ENCODE data around the gene CLN6.

CLN6 gene

GRCh38 chr15:68166847-68167246, 62.7 kb downstream of the CLN6 start:
- Histone ChIP-seq H3K4me3 (ENCODE audit: insufficient read length, low read depth) (no peak overlapping the region), H3K36me3 (ENCODE audit: insufficient read depth, insufficient read length, low read length) (peaks cover 34% of the 10 kb centered on the region), H3K27me3 (ENCODE audit: insufficient read depth, insufficient read length) (no peaks in the 10 kb centered on the region), H3K9ac (ENCODE audit: insufficient read length, low read depth) (no peak overlapping the region), H3K4me1 (ENCODE audit: insufficient read depth, insufficient read length) (no peaks in the 10 kb centered on the region), H3K9me3 (ENCODE audit: insufficient read depth, low read length) (no peaks in the 10 kb centered on the region)
- DNase-seq (ENCODE audit: low read depth, low spot score) = no peak
- TF ChIP-seq ZNF274 (IDR thresholded peaks at IDR 0.05; ENCODE audit: low read depth, low read length) (no peak), SUZ12 (IDR thresholded peaks at IDR 0.05; ENCODE audit: extremely low read depth, insufficient read depth, insufficient read length) (no peak), YY1 (IDR thresholded peaks at IDR 0.05; ENCODE audit: insufficient read depth, insufficient read length) (no peak)

GRCh38 chr15:68163191-68163590, 66.3 kb downstream of the CLN6 start:
- no peak for TF ChIP-seq YY1 (IDR thresholded peaks at IDR 0.05; ENCODE audit: insufficient read depth, insufficient read length)
- TF ChIP-seq ZNF274 (IDR thresholded peaks at IDR 0.05; ENCODE audit: low read depth, low read length) = no peak
- no peak for TF ChIP-seq SUZ12 (IDR thresholded peaks at IDR 0.05; ENCODE audit: extremely low read depth, insufficient read depth, insufficient read length)
- no peaks in the 10 kb centered on the region for H3K9me3 ChIP-seq (ENCODE audit: insufficient read depth, low read length)
- H3K27me3 ChIP-seq (ENCODE audit: insufficient read depth, insufficient read length) = no peaks in the 10 kb centered on the region
- no peaks in the 10 kb centered on the region for H3K4me1 ChIP-seq (ENCODE audit: insufficient read depth, insufficient read length)
- no peak for DNase-seq (ENCODE audit: low read depth, low spot score)
- no peak overlapping the region for H3K4me3 ChIP-seq (ENCODE audit: insufficient read length, low read depth)
- H3K36me3 ChIP-seq (ENCODE audit: insufficient read depth, insufficient read length, low read length) = peaks cover 49% of the 10 kb centered on the region
- no peak overlapping the region for H3K9ac ChIP-seq (ENCODE audit: insufficient read length, low read depth)

GRCh38 chr15:68158046-68158628, 71.4 kb downstream of the CLN6 start:
- Histone ChIP-seq H3K9ac (ENCODE audit: insufficient read length, low read depth) (no peak overlapping the region), H3K27me3 (ENCODE audit: insufficient read depth, insufficient read length) (no peaks in the 10 kb centered on the region), H3K4me3 (ENCODE audit: insufficient read length, low read depth) (no peak overlapping the region), H3K4me1 (ENCODE audit: insufficient read depth, insufficient read length) (no peaks in the 10 kb centered on the region), H3K9me3 (ENCODE audit: insufficient read depth, low read length) (no peaks in the 10 kb centered on the region), H3K36me3 (ENCODE audit: insufficient read depth, insufficient read length, low read length) (peaks cover 51% of the 10 kb centered on the region)
- TF ChIP-seq ZNF274 (IDR thresholded peaks at IDR 0.05; ENCODE audit: low read depth, low read length) (no peak), YY1 (IDR thresholded peaks at IDR 0.05; ENCODE audit: insufficient read depth, insufficient read length) (no peak), SUZ12 (IDR thresholded peaks at IDR 0.05; ENCODE audit: extremely low read depth, insufficient read depth, insufficient read length) (no peak)
- DNase-seq (ENCODE audit: low read depth, low spot score) = no peak

- no peaks in the 10 kb centered on the region for H3K27me3 ChIP-seq (ENCODE audit: insufficient read depth, insufficient read length)
- peaks cover 44% of the 10 kb centered on the region for H3K36me3 ChIP-seq (ENCODE audit: insufficient read depth, insufficient read length, low read length)
- no peak overlapping the region for H3K4me3 ChIP-seq (ENCODE audit: insufficient read length, low read depth)
- H3K9me3 ChIP-seq (ENCODE audit: insufficient read depth, low read length) = no peaks in the 10 kb centered on the region
- no peak for DNase-seq (ENCODE audit: low read depth, low spot score)
- TF ChIP-seq ZNF274 (IDR thresholded peaks at IDR 0.05; ENCODE audit: low read depth, low read length) (no peak), SUZ12 (IDR thresholded peaks at IDR 0.05; ENCODE audit: extremely low read depth, insufficient read depth, insufficient read length) (no peak), YY1 (IDR thresholded peaks at IDR 0.05; ENCODE audit: insufficient read depth, insufficient read length) (no peak)
- no peaks in the 10 kb centered on the region for H3K4me1 ChIP-seq (ENCODE audit: insufficient read depth, insufficient read length)
- no peak overlapping the region for H3K9ac ChIP-seq (ENCODE audit: insufficient read length, low read depth)
Observed at GRCh38 chr15:68157074-68157473, 72.5 kb downstream of the CLN6 start.
